ENCODE data around the gene RTN4RL1. TPM values are rescaled to one million over a fixed set of nuclear protein-coding genes. Genes with fewer than 3 reads are reported as not detected.

The RTN4RL1 gene
- total RNA-seq, 1 experiment from 2014 or later, result 0.22 TPM

DNA sequence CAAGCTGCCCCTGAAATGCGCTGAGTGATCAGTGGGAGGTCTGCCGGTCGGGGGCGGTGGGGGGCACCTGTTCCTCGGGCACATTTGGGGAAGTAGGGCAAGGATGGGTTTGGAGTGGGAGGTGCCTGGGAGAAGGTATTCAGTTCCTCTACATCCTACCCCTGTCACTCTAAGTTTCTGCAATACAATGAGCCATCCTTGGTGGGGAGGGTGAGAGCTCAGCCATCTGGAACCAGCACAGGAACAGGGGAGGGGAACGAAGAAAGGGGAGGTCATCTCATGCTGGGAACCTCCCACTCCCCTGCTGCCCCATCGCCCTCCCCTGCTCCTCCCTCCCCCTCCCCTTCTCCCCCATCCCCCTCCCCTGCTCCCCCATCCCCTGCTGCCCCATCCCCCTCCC, 9.0 kb upstream of the RTN4RL1 start:
- H3K27ac Mint-ChIP-seq, result no peak overlapping the region
- Histone ChIP-seq H3K14ac (ENCODE audit: insufficient read depth, low read length) (no peak overlapping the region), H3K79me1 (ENCODE audit: insufficient read depth, low read depth, low read length, poor library complexity, severe bottlenecking) (no peaks in the 10 kb centered on the region), H3K4ac (ENCODE audit: low read depth, low read length) (no peak overlapping the region), H3K23me2 (ENCODE audit: insufficient read length, low read depth, low read length, poor library complexity, severe bottlenecking) (peaks cover 3% of the 10 kb centered on the region), H2BK5ac (ENCODE audit: insufficient read length, low read length) (no peak overlapping the region), H3K27ac (ENCODE audit: insufficient read length, low read depth, low read length) (no peak overlapping the region), H2BK15ac (ENCODE audit: low read depth, low read length) (no peak overlapping the region), H3K9ac (ENCODE audit: extremely low read depth, insufficient read length, low read length) (no peak overlapping the region), H3K27me3 (ENCODE audit: insufficient read depth, low read length) (peaks cover under 1% of the 10 kb centered on the region; the same call in 1 of the 2 replicates), H3K9me3 (ENCODE audit: control insufficient read depth, low read depth, low read length) (no peaks in the 10 kb centered on the region), H4K91ac (ENCODE audit: insufficient read length, low read depth, low read length) (no peak overlapping the region), H3K4me2 (ENCODE audit: insufficient read depth, insufficient read length, low read length) (no peak overlapping the region), H3K18ac (ENCODE audit: insufficient read length, low read depth, low read length) (no peak overlapping the region), H4K20me1 (ENCODE audit: control insufficient read depth, insufficient read depth, insufficient read length) (no peaks in the 10 kb centered on the region), H4K5ac (ENCODE audit: insufficient read length, low read depth, low read length) (no peak overlapping the region), H2BK12ac (ENCODE audit: insufficient read length, low read depth, low read length) (no peak overlapping the region), H3T11ph (ENCODE audit: low read length) (no peak overlapping the region), H3K79me2 (ENCODE audit: insufficient read depth, low read length) (no peaks in the 10 kb centered on the region), H2BK20ac (ENCODE audit: low read depth, low read length, poor library complexity, severe bottlenecking) (no peak overlapping the region), H3K23ac (ENCODE audit: insufficient read length, low read depth, low read length) (no peak overlapping the region), H3K56ac (ENCODE audit: insufficient read length, low read depth, low read length) (no peak overlapping the region), H2BK120ac (ENCODE audit: low read depth, low read length, poor library complexity, severe bottlenecking) (no peak overlapping the region), H4K8ac (replicated peaks; ENCODE audit: insufficient read length, low read depth, low read length) (no peak overlapping the region), H2AK5ac (ENCODE audit: insufficient read length, low read length) (no peak overlapping the region), H2AFZ (ENCODE audit: low read length) (no peak overlapping the region), H3K4me1 (ENCODE audit: insufficient read depth, low read length) (no peaks in the 10 kb centered on the region)
- peaks cover 9 to 31% of the 10 kb centered on the region in 2 experiments for H3K4me1 Mint-ChIP-seq
- no peaks in the 10 kb centered on the region; a peak in 1 of 5 replicates for H3K9me3 Mint-ChIP-seq
- no CpG with 5 or more reads among the region's 7 CpGs for WGBS (ENCODE audit: extremely low coverage, insufficient read length, low lambda C conversion rate)
- TF ChIP-seq, protein P1, sequence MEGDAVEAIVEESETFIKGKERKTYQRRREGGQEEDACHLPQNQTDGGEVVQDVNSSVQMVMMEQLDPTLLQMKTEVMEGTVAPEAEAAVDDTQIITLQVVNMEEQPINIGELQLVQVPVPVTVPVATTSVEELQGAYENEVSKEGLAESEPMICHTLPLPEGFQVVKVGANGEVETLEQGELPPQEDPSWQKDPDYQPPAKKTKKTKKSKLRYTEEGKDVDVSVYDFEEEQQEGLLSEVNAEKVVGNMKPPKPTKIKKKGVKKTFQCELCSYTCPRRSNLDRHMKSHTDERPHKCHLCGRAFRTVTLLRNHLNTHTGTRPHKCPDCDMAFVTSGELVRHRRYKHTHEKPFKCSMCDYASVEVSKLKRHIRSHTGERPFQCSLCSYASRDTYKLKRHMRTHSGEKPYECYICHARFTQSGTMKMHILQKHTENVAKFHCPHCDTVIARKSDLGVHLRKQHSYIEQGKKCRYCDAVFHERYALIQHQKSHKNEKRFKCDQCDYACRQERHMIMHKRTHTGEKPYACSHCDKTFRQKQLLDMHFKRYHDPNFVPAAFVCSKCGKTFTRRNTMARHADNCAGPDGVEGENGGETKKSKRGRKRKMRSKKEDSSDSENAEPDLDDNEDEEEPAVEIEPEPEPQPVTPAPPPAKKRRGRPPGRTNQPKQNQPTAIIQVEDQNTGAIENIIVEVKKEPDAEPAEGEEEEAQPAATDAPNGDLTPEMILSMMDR (conservative IDR thresholded peaks at IDR 0.05), result no peak
- peaks cover 7% of the 10 kb centered on the region for H3K27me3 Mint-ChIP-seq (ENCODE audit: low read depth)
- peaks cover 0 to 13% (median 11%) of the 10 kb centered on the region in 3 experiments; a peak in 6 of 7 replicates for H3K36me3 Mint-ChIP-seq (ENCODE audit: insufficient read depth in 1 of 3, low read depth in 3 of 3)
- peak overlapping the region in 1 of 2 experiments; percentile 38; a peak in 1 of 5 replicates for H3K4me3 Mint-ChIP-seq
- peak; percentile 53 for DNase-seq

Data from H9 (cell line).